GM18861 (cell line): Measurements from ENCODE around the gene AFTPH.
A peak's percentile ranks its signal among the peaks of the same experiment; 100 is the strongest.

Experiments used
- ATAC-seq: cut with Tn5 transposase; IDR thresholded peaks from one replicate; pipeline ENCODE4 v1.9.1; 2021; ENCODE audit not compliant: unreplicated experiment

The AFTPH gene

GRCh38 chr2:64629875-64630274 is 105.7 kb downstream of the AFTPH start:
- no peak for ATAC-seq

GRCh38 chr2:64630752-64631151 is 106.6 kb downstream of the AFTPH start:
- ATAC-seq = no peak

- ATAC-seq = no peak
Measured at GRCh38 chr2:64631771-64632170, 107.6 kb downstream of the AFTPH start.

- ATAC-seq = no peak
Measured at GRCh38 chr2:64632835-64633819, 109.0 kb downstream of the AFTPH start.

GRCh38 chr2:64634345-64635267 is 110.5 kb downstream of the AFTPH start:
- no peak for ATAC-seq

- peak; percentile 61 for ATAC-seq
Measured at GRCh38 chr2:64635976-64636911, 112.1 kb downstream of the AFTPH start.

- peak; percentile 41 for ATAC-seq
Measured at GRCh38 chr2:64637000-64637635, 113.0 kb downstream of the AFTPH start.

- no peak for ATAC-seq
Measured at GRCh38 chr2:64637931-64638330, 113.8 kb downstream of the AFTPH start.

- ATAC-seq = no peak
Measured at GRCh38 chr2:64638502-64639120, 114.5 kb downstream of the AFTPH start.

- ATAC-seq = no peak
Measured at GRCh38 chr2:64639691-64640090, 115.6 kb downstream of the AFTPH start.

GRCh38 chr2:64640153-64641044 is 116.3 kb downstream of the AFTPH start:
- no peak for ATAC-seq

- no peak for ATAC-seq
Measured at GRCh38 chr2:64641599-64641998, 117.5 kb downstream of the AFTPH start.
